OCI-LY1 (cell line): ENCODE results near the gene MCUB.

ENCODE experiments used
- EZH2 ChIP-seq: fragments of 200-600 bp; sonication (generic), shearing (Covaris generic); IDR thresholded peaks from 2 replicates; pipeline ENCODE4 v1.8.0; 2017; ENCODE audit warnings: borderline replicate concordance, mixed run types, mild to moderate bottlenecking, antibody characterized with exemption, low read length, moderate library complexity, mixed read lengths
- TF ChIP-seq, protein P1 (sequence below): fragments of 200-600 bp; sonication (generic), shearing (Covaris generic); IDR thresholded peaks from 2 replicates; pipeline ENCODE4 v1.5.1; 2017; ENCODE audit warnings: mild to moderate bottlenecking, antibody characterized with exemption, low read length, moderate library complexity, mixed read lengths

DNA sequence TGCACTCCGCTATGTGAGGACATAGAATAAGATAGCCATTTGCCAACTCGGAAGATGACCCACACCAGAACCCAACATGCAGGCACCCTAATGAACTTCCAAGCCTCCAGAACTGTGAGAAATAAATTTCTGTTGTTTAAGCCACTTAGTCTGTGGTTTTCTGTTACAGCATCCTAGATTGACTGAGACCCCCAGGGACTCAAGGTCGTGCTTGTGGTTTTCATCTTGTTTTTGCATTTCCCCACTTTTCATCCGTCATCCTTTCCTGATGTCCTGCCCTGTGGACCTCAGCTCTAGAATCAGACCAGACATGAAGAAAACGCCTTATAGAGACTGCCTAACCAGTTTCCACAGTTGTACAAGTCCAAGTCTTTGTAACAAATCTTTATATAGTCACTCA, 54.4 kb downstream of the MCUB start:
- TF ChIP-seq, protein P1, sequence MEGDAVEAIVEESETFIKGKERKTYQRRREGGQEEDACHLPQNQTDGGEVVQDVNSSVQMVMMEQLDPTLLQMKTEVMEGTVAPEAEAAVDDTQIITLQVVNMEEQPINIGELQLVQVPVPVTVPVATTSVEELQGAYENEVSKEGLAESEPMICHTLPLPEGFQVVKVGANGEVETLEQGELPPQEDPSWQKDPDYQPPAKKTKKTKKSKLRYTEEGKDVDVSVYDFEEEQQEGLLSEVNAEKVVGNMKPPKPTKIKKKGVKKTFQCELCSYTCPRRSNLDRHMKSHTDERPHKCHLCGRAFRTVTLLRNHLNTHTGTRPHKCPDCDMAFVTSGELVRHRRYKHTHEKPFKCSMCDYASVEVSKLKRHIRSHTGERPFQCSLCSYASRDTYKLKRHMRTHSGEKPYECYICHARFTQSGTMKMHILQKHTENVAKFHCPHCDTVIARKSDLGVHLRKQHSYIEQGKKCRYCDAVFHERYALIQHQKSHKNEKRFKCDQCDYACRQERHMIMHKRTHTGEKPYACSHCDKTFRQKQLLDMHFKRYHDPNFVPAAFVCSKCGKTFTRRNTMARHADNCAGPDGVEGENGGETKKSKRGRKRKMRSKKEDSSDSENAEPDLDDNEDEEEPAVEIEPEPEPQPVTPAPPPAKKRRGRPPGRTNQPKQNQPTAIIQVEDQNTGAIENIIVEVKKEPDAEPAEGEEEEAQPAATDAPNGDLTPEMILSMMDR: no peak
- no peak for TF ChIP-seq EZH2
